T-helper 9 cell (primary cell): ENCODE data around the gene DHX34.
"Not testable (repeated sequence)": the region's sequence is repeated elsewhere in the genome, so short reads cannot be mapped to it uniquely, and the experiment has no call there.

Source experiments
- DNase-seq: peaks from one replicate; pipeline ENCODE4 v3.0.0-alpha.2; 2020

DHX34 gene

GRCh38 chr19:47324502-47324901, 24.6 kb upstream of the DHX34 start:
- DNase-seq: no peak

GRCh38 chr19:47330466-47330869, 18.6 kb upstream of the DHX34 start:
- no peak for DNase-seq

- no peak for DNase-seq
Observed at GRCh38 chr19:47331490-47331889, 17.6 kb upstream of the DHX34 start.

GRCh38 chr19:47331931-47332547, 17.1 kb upstream of the DHX34 start, which contains the start of gene C5AR2:
Gene C5AR2 (plus strand): TSS chr19:47332175. CDS start chr19:47340800, 8,625 bp downstream.
- no peak for DNase-seq

GRCh38 chr19:47336765-47337718, 12.1 kb upstream of the DHX34 start:
- not testable (repeated sequence) for DNase-seq

GRCh38 chr19:47339196-47339880, 9.8 kb upstream of the DHX34 start:
- no peak for DNase-seq

- DNase-seq: no peak
Observed at GRCh38 chr19:47340477-47341208, 8.5 kb upstream of the DHX34 start.

GRCh38 chr19:47341734-47342133, 7.4 kb upstream of the DHX34 start:
- no peak for DNase-seq

GRCh38 chr19:47343194-47343802, 5.8 kb upstream of the DHX34 start:
- no peak for DNase-seq

GRCh38 chr19:47344425-47344824, 4.7 kb upstream of the DHX34 start:
- no peak for DNase-seq

- not testable (repeated sequence) for DNase-seq
Observed at GRCh38 chr19:47346024-47346423, 3.1 kb upstream of the DHX34 start.

GRCh38 chr19:47350630-47351029, 1.5 kb downstream of the DHX34 start:
- DNase-seq: no peak

GRCh38 chr19:47351548-47351947, 2.4 kb downstream of the DHX34 start:
- DNase-seq: no peak

- DNase-seq: no peak
Observed at GRCh38 chr19:47352095-47352494, 3.0 kb downstream of the DHX34 start.

- DNase-seq: no peak
Observed at GRCh38 chr19:47353307-47353712, 4.2 kb downstream of the DHX34 start.

GRCh38 chr19:47356900-47357299, 7.8 kb downstream of the DHX34 start:
- no peak for DNase-seq

- no peak for DNase-seq
Observed at GRCh38 chr19:47357788-47358680, 8.9 kb downstream of the DHX34 start.

GRCh38 chr19:47358936-47359335, 9.8 kb downstream of the DHX34 start:
- DNase-seq: no peak

GRCh38 chr19:47362321-47362720, 13.2 kb downstream of the DHX34 start:
- no peak for DNase-seq

- DNase-seq: no peak
Observed at GRCh38 chr19:47363758-47364531, 14.8 kb downstream of the DHX34 start.
